Embryonic facial prominence (tissue), 1 donor: ENCODE results near the gene CMTM7.

Source experiments
- DNase-seq: peaks from one replicate; pipeline ENCODE4 v3.0.0-alpha.2; 2016; ENCODE audit errors: extremely low spot score

The CMTM7 gene

DNA sequence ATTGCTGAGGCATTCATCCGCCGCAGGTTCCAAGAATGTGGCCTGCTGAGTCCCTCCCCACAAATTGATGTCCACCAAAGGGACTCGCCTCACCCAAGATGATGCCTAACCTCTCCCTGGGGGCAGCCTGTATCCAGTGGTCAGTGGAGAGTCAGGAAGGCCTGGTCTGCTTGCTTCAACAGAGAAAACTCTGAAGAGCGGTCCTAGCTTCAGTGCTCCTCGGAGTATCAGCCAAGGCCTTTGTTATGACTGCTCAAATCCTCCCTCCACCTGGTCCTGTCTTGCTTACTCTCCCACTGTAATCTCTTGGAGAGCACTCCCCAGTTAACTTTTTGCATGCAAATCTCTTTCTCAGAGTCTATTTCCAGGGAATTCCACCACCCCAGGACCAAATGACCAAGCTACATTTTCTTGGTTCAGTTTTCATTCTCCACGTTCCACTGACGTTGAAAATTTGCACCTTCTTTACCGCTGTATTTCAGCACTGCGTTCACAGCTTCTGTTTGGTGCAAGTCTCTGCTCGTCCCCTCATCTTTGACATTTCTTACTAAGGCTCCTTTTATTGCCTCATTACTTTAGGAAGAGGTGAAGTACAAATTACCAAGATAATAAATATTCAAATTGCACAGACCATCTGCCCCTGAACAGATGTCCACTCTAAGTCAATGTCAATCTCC, 22.3 kb downstream of the CMTM7 start:
- DNase-seq, result no peak

GRCh38 chr3:32414522-32415202, 23.0 kb downstream of the CMTM7 start:
- no peak for DNase-seq

DNA sequence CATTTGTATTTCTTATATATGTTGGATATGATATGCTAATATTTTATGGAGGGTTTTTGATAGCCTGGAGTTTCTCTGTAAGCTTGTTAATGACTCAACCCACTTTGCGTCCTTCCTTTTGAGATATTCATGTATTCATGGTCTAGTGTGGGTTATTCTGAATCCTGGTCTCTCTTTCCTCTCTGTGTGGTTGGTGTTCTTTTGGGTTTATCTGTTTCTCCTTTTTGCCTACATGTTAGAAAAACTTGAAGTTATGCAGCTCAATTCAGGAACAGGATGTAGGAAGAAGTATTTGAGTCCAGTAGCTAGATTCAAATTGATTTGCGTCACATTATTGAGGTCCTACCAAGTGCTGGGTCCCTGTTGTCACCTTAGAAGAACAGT, 28.1 kb downstream of the CMTM7 start:
- DNase-seq, result no peak

DNA sequence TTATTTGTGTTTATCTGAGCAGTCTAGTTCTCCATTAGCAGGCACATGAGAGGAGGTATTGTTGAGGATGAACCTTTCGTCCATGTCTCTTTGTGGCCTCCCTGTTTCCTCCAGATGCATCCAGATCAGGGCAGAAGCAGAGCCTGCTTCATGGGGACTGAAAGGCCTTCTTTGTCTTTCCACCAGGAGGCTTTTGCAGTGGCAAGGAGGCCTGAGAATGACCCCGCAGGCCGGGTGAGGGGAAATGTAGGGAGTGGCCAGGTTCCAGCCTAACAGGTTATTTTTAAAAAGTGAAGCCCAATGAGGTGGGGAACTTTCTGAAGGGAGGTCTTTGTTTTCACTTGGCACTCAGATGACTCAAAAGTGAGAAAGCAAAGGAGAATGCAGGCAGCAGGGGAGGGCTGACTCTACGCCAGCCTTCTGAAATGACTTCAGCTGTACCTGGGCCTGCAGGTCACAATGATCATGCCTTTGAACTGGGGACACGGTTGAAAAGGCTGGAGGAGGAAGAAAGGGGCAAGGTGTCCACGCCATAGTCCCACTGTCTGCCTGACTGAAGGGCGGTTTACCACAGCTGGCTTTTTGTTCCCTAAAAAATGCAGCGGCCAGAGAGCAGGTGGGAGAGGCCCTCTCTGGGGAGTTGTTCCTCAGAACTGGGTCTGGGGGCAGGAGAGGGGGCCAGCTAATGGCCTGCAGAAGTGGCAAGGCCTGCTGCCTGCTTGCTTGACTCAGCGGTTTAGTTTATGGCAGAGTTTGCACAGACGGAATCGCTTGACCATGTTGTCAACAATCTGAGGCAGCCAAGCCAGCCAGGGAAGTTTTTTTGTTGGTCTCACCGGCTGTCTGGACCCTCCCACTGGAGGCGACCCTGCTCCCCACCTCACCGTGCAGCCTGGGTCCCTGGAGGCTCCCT, 28.7 kb downstream of the CMTM7 start:
- DNase-seq, result no peak

GRCh38 chr3:32421185-32421584, 29.5 kb downstream of the CMTM7 start:
- DNase-seq, result no peak

- DNase-seq, result no peak
Observed at GRCh38 chr3:32421991-32422859, 30.6 kb downstream of the CMTM7 start.

DNA sequence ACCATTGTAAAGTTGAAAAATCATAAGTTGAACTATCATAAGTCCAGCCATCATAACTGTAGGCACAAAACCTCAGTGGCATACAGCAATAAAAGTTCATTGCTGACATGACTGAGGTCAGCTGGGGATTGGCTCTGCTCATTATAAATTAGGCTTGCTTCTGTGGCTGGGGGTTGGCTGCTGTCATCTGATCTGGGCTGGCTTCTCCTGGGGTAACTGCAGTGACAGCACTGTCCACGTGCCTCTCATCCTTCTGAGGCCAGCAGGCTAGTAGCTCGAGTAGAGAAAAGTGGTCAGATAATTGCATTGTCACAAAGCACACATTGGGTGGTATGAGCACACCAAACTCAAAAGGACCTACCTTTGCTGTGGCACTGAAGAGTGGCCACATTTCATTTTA, 31.3 kb downstream of the CMTM7 start:
- no peak for DNase-seq

- DNase-seq, result no peak
Observed at GRCh38 chr3:32423534-32423933, 31.9 kb downstream of the CMTM7 start.

DNA sequence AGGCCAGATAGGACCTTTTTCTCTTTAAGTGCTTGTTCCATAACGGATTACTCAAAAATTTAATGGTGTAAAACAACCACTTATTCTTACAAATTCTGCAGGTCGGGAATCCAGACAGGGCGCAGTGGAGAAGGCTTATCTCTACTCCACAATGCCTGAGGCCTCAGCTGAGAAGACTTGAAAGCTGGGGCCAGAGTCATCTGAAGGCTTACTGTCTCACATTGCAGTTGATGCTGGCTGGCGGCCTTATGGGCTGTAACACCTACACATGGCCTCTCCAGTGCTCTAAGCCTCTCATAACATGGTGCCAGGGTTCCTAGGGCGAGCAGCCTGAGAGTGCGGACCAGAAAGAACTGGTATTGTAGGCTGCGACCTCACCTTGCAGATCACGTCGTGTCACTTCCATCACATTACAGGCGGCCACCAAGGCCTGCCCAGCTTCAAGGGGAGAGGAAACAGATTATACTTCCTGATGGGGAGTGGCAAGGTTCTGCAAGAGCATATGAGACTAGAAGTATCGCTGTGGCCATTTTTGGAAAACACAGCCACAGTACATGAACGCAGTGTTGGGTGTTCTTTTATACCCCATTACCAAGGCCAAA, 32.4 kb downstream of the CMTM7 start:
- no peak for DNase-seq

- DNase-seq, result no peak
Observed at GRCh38 chr3:32424581-32425250, 33.1 kb downstream of the CMTM7 start.

DNA sequence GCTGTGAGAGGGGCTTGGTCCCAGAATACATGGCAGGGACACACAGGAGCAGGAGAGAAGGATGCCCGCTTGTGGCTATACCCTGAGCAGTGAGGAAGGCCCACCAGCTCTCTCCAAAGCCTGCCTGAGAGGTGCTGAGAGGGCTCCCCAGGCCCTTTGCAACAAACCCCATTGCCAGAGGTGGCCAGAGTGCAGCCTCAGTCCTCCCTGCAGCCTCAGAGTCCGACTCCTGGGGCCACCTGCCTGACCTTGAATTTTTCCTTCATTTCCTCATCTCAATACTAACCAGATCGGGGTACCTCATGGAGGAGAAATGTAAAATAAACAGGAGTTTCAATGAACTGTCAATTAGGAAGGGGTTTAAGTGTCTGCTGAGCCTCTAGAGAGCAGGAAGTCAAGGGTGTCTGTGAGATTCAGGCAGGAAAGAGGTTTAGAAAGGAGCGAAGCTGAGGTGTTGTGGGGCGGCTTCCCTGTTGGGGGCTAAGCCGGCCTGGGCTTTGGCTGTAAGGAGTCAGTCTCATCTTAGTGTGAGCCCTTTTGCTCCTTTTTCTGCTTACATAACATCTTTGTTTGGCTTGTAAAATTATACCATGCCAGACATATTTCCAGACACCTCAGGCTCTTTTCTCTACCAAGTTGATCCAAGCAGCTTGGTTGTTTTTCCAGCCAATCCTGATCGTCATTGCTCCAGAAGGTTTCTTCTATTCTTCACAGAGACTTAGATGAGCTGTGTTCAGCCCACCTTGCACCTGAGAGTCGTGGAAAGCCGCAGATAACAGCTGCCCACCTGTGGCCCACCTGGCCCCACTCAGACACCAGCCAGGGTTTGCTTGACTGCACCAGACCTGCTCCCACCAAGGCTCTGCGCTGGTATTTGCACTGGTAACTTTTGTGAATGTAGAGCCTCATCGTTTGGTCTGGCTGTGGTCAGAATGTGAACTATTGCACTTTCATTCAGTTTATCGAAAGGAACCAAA, 36.7 kb downstream of the CMTM7 start:
- DNase-seq, result no peak

DNA sequence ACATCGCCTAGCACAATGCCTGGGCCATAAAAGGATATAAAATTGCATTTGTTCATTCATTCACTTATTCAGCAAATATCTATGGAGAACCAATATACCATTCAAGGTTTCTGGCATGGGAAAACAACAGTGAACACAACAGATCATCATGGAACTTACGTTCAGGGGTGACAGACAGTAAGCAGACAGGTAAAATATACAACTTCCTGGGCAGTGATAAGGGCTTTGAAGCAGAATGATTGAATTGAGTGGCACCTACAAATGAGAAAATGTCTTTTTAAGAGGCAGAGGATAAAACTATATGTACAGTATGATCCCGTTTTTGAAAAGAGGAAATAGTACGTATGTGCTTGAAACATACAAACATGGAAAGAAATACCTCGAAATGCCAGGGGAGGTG, 39.2 kb downstream of the CMTM7 start:
- no peak for DNase-seq

DNA sequence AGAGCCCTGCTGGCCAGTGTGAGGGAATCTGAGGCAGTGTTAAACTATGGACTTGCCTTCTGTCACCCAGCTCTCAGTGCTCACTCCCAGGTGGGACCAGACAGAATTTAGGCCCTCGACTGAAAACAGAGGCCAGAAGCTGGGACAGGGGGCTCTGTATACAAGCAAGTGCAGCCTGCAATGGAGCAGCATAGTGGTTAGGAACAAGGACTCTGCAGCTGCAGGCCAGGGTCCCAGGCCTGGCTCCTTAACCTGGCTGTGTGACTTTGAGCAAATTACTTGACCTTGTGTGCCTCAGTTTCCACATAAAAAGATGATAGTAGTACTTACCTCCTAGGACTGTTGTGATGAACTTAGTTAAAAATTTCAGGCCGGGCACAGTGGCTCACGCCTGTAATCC, 39.8 kb downstream of the CMTM7 start:
- no peak for DNase-seq

DNA sequence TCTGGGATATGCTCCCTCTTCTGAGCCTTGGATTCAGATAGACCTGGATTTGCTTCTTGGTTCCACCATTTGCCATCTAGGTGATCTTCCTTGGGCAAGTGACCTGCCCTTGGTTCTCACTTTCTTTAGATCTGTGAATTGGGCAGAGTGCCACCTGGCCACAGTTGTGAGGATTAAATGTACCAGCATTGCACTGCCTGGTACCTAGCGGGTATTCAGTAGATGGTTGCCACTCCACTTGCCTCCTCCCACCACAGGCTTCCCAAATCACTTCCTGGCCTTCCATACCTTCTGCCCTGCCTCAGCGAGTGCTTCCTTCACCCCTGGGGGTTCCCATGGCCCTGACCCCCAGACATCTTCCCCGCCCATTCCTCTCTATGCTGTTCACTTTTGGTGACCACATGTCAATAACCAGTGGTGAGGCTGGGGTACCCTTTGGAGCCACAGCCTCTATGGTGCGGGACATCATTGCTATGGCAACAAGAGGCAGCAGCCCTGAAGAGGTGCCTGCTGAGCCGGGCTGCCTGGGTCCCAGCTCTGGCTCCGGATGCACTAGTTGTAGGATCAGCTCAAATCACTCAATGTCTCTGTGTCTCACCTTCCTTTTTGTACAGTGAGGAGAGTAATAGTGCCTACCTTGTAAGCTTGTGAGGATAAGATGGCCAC, 40.5 kb downstream of the CMTM7 start:
- DNase-seq, result no peak

- DNase-seq, result no peak
Observed at GRCh38 chr3:32432711-32433530, 41.3 kb downstream of the CMTM7 start.

GRCh38 chr3:32434206-32434605, 42.6 kb downstream of the CMTM7 start:
- no peak for DNase-seq

GRCh38 chr3:32435911-32436815, 44.5 kb downstream of the CMTM7 start:
- DNase-seq, result no peak
